Measurements from ENCODE around the gene CNIH2. TPM values are rescaled to one million over a fixed set of nuclear protein-coding genes. Genes with fewer than 3 reads are reported as not detected.

Gene CNIH2
- total and polyA plus RNA-seq, 9 of the 15 experiments (the other 6 are each of a cell fraction or from before 2014, with no cell fraction given) = 0.26 to 0.89 (median 0.40) TPM; not detected in 4

DNA sequence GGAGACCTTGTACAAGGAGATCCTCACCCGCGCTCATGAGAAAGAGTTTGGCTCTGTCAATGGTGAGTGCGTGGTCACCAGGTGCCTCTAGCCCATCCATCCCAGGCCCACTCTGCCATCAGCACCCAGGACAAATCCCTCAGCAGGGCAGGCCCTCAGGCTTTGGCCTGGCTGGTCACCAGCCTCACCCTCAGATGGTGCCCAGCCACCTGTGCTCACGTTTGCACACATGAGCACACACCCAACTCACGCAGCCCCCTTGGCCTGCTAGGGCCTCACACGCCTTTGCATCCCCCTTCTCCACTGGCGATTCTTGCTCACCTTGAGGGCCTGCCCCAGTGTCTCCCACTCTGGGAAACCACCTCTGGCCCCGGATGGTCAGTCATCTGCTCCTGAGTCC is 13.6 kb upstream of the CNIH2 start:
- H3K27me3 ChIP-seq (ENCODE audit: control insufficient read depth in 2 of 2, insufficient read depth in 2 of 2, low read length in 2 of 2) = no peaks in the 10 kb centered on the region
- H3K9me1 ChIP-seq (ENCODE audit: control insufficient read depth, insufficient read depth, low read length) = no peaks in the 10 kb centered on the region
- in situ Hi-C loops (cut with MboI) (no loop called here), intact Hi-C loops (cut with micrococcal nuclease) (no loop called here)
- no peak overlapping the region for H3K27ac ChIP-seq (ENCODE audit: extremely low read depth, low read depth, low read length)
- H2AFZ ChIP-seq (ENCODE audit: low read depth, low read length) = no peak overlapping the region
- ChIA-PET POLR2A (no interaction called here), CTCF (ENCODE audit: low intra/inter-chr PET ratio) (no interaction called here)
- WGBS (ENCODE audit: insufficient coverage, low coverage, missing lambda C conversion rate) = 77% methylated on average over 8 of the region's 8 CpGs
- peaks cover 67% of the 10 kb centered on the region; the same call in 2 of the 3 replicates for H3K36me3 ChIP-seq (ENCODE audit: control insufficient read depth, insufficient read depth, low read length)
- DNase-seq (ENCODE audit: extremely low read depth in 1 of 4, low spot score in 3 of 4) (no peak), ATAC-seq (no peak), FAIRE-seq (no peak)
- H3K4me3 ChIP-seq = no peak overlapping the region
- H3K9ac ChIP-seq (ENCODE audit: insufficient read depth in 1 of 2, low read depth in 2 of 2, low read length in 2 of 2) = peak overlapping the region in 1 of 2 experiments; percentile 53; a peak in 2 of 4 replicates
- H4K20me1 ChIP-seq (replicated peaks; ENCODE audit: control insufficient read depth, insufficient read depth, low read length) = peaks cover 6% of the 10 kb centered on the region; the same call in 1 of the 2 replicates
- no peaks in the 10 kb centered on the region for H3K9me3 ChIP-seq (replicated peaks; ENCODE audit: control insufficient read depth, insufficient read depth, low read depth, low read length)
- no peak overlapping the region for H3K4me2 ChIP-seq (ENCODE audit: insufficient read depth, low read length)
- H3K4me1 ChIP-seq (replicated peaks in 1 of 2; ENCODE audit: control insufficient read depth in 2 of 2, insufficient read depth in 2 of 2, low read length in 2 of 2) = peaks cover 1 to 39% of the 10 kb centered on the region in 2 experiments; a peak in 4 of 5 replicates
- peaks cover 12% of the 10 kb centered on the region for H3K79me2 ChIP-seq (ENCODE audit: control insufficient read depth, insufficient read depth, low read length)
- BruUV-seq (replicated peaks) = no TSS peak
- TF ChIP-seq RAD51 (IDR thresholded peaks at IDR 0.05; ENCODE audit: borderline replicate concordance, low read depth) = no peak
- TF ChIP-seq, protein P1, sequence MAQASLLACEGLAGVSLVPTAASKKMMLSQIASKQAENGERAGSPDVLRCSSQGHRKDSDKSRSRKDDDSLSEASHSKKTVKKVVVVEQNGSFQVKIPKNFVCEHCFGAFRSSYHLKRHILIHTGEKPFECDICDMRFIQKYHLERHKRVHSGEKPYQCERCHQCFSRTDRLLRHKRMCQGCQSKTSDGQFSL (CRISPR knock-in tag; IDR thresholded peaks at IDR 0.05) = 0 out of 2 replicates have a peak, but pooled peaks have one; percentile 32
- TF ChIP-seq, protein P1 (tag; IDR thresholded peaks at IDR 0.05) = no peak
- TF ChIP-seq, protein P2, sequence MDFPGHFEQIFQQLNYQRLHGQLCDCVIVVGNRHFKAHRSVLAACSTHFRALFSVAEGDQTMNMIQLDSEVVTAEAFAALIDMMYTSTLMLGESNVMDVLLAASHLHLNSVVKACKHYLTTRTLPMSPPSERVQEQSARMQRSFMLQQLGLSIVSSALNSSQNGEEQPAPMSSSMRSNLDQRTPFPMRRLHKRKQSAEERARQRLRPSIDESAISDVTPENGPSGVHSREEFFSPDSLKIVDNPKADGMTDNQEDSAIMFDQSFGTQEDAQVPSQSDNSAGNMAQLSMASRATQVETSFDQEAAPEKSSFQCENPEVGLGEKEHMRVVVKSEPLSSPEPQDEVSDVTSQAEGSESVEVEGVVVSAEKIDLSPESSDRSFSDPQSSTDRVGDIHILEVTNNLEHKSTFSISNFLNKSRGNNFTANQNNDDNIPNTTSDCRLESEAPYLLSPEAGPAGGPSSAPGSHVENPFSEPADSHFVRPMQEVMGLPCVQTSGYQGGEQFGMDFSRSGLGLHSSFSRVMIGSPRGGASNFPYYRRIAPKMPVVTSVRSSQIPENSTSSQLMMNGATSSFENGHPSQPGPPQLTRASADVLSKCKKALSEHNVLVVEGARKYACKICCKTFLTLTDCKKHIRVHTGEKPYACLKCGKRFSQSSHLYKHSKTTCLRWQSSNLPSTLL (IDR thresholded peaks at IDR 0.05) = no peak
- TF ChIP-seq POLR2G (IDR thresholded peaks at IDR 0.05; ENCODE audit: low read depth, low read length) = peak; percentile 3; the same call in 1 of the 2 replicates
- TF ChIP-seq, protein P3, sequence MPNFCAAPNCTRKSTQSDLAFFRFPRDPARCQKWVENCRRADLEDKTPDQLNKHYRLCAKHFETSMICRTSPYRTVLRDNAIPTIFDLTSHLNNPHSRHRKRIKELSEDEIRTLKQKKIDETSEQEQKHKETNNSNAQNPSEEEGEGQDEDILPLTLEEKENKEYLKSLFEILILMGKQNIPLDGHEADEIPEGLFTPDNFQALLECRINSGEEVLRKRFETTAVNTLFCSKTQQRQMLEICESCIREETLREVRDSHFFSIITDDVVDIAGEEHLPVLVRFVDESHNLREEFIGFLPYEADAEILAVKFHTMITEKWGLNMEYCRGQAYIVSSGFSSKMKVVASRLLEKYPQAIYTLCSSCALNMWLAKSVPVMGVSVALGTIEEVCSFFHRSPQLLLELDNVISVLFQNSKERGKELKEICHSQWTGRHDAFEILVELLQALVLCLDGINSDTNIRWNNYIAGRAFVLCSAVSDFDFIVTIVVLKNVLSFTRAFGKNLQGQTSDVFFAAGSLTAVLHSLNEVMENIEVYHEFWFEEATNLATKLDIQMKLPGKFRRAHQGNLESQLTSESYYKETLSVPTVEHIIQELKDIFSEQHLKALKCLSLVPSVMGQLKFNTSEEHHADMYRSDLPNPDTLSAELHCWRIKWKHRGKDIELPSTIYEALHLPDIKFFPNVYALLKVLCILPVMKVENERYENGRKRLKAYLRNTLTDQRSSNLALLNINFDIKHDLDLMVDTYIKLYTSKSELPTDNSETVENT (CRISPR knock-in tag; IDR thresholded peaks at IDR 0.05) = peak; percentile 19; the same call in 1 of the 2 replicates

Measured in K562 (cell line).